Trophoblast cell (in vitro differentiated cells and primary cell): ENCODE results near the gene AACS.
"Not testable (repeated sequence)": the region's sequence is repeated elsewhere in the genome, so short reads cannot be mapped to it uniquely, and the experiment has no call there.

ENCODE experiments used
- DNase-seq, 2 donors: peaks; one replicate each; pipeline ENCODE4 v3.0.0-alpha.2; 2016
- H2AFZ ChIP-seq: 2 replicates; pipeline ENCODE4 v1.6.1; 2013; ENCODE audit warnings: low read length, moderate library complexity, mild to moderate bottlenecking; ENCODE audit not compliant: insufficient read depth, poor library complexity
- H2AK5ac ChIP-seq: 2 replicates; pipeline ENCODE4 v1.6.1; 2013; ENCODE audit warnings: mild to moderate bottlenecking, low read length
- H2BK120ac ChIP-seq: 2 replicates; pipeline ENCODE4 v1.6.1; 2013; ENCODE audit warnings: low read length, mild to moderate bottlenecking, moderate library complexity; ENCODE audit not compliant: insufficient read depth, poor library complexity
- H2BK12ac ChIP-seq: 2 replicates; pipeline ENCODE4 v1.6.1; 2013; ENCODE audit warnings: mild to moderate bottlenecking, low read length, moderate library complexity
- H2BK5ac ChIP-seq: 2 replicates; pipeline ENCODE4 v1.6.1; 2013; ENCODE audit warnings: low read length, low read depth, moderate library complexity, mild to moderate bottlenecking; ENCODE audit not compliant: poor library complexity
- H3K14ac ChIP-seq: 2 replicates; pipeline ENCODE4 v1.6.1; 2013; ENCODE audit warnings: mild to moderate bottlenecking, low read length
- H3K18ac ChIP-seq: 2 replicates; pipeline ENCODE4 v1.6.1; 2013; ENCODE audit warnings: mild to moderate bottlenecking, low read length
- H3K23ac ChIP-seq: 2 replicates; pipeline ENCODE4 v1.6.1; 2013; ENCODE audit warnings: low read length
- H3K27ac ChIP-seq: 2 replicates; pipeline ENCODE4 v1.5.1; 2013; ENCODE audit warnings: low read depth, mild to moderate bottlenecking, inconsistent platforms, low read length, moderate library complexity
- H3K27me3 ChIP-seq: 2 replicates; pipeline ENCODE4 v1.6.1; 2013; ENCODE audit warnings: inconsistent platforms, mild to moderate bottlenecking, low read length, moderate library complexity; ENCODE audit not compliant: insufficient read depth
- H3K36me3 ChIP-seq, 2 experiments: 1 replicate in 1 of 2; 2 replicates in 1 of 2; pipeline ENCODE4 v1.6.1; 2013; ENCODE audit warnings: low read length in 2 of 2, mild to moderate bottlenecking in 2 of 2, moderate library complexity in 1 of 2; ENCODE audit not compliant: insufficient read depth in 2 of 2, control insufficient read depth in 1 of 2
- H3K4ac ChIP-seq: 2 replicates; pipeline ENCODE4 v1.6.1; 2013; ENCODE audit warnings: low read depth, mild to moderate bottlenecking, low read length, moderate library complexity
- H3K4me1 ChIP-seq, 2 experiments: 1 replicate in 1 of 2; 2 replicates in 1 of 2; pipeline ENCODE4 v1.6.1; 2013; ENCODE audit warnings: low read length in 2 of 2, mild to moderate bottlenecking in 2 of 2, moderate library complexity in 1 of 2; ENCODE audit not compliant: insufficient read depth in 2 of 2, control insufficient read depth in 1 of 2
- H3K4me2 ChIP-seq: 2 replicates; pipeline ENCODE4 v1.6.1; 2013; ENCODE audit warnings: inconsistent platforms, mild to moderate bottlenecking, low read length, moderate library complexity
- H3K4me3 ChIP-seq: 2 replicates; pipeline ENCODE4 v1.5.1; 2013; ENCODE audit warnings: mild to moderate bottlenecking, low read depth, low read length, inconsistent platforms
- H3K79me1 ChIP-seq: one replicate; pipeline ENCODE4 v1.6.1; 2013; ENCODE audit warnings: low read length
- H3K79me2 ChIP-seq: 2 replicates; pipeline ENCODE4 v1.6.1; 2013; ENCODE audit warnings: low read length, mild to moderate bottlenecking; ENCODE audit not compliant: control insufficient read depth, insufficient read depth, poor library complexity
- H3K9ac ChIP-seq: 2 replicates; pipeline ENCODE4 v1.6.1; 2013; ENCODE audit warnings: mild to moderate bottlenecking, low read length
- H3K9me3 ChIP-seq: 2 replicates; pipeline ENCODE4 v1.6.1; 2013; ENCODE audit warnings: low read depth, mild to moderate bottlenecking, control low read depth, inconsistent platforms, low read length; ENCODE audit not compliant: insufficient read depth
- H4K12ac ChIP-seq: 2 replicates; pipeline ENCODE4 v1.6.1; 2013; ENCODE audit warnings: low read depth, mild to moderate bottlenecking, low read length, moderate library complexity
- H4K8ac ChIP-seq: 2 replicates; pipeline ENCODE4 v1.6.1; 2013; ENCODE audit warnings: low read depth, mild to moderate bottlenecking, low read length, moderate library complexity
- H4K91ac ChIP-seq: one replicate; pipeline ENCODE4 v1.6.1; 2013; ENCODE audit warnings: low read depth, mild to moderate bottlenecking, low read length, moderate library complexity
- WGBS: extraction: QIAGEN DNeasy Blood & Tissue Kit; methylation state at CpG from one replicate; pipeline ENCODE4 v1.1.7; 2013; ENCODE audit warnings: missing lambda C conversion rate; ENCODE audit not compliant: insufficient read length, insufficient coverage; ENCODE audit errors: extremely low coverage; 5-methylcytosine and 5-hydroxymethylcytosine counted together

The AACS gene

DNA sequence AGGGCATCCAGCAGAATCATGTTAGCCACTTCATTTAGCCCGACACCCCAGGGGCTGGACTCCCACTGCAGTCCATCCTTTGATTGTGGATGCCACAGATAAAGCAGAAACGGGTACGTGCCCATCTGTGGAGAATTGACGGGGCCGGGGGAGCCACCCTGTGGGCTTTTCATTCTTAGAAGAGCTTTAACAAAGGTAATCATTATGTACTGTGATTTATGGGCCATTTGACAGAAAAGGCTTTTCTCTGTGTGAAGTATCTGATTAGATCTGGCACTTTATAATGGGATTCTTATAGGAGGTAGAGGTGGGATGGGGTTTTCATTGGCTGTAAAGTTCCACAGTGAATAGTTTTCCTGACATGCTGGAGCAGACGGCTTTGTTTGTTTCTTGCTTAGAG is 40.4 kb downstream of the AACS start:
- no peaks in the 10 kb centered on the region for H3K79me2 ChIP-seq
- H4K91ac ChIP-seq, result no peak overlapping the region
- no peak overlapping the region for H3K4me3 ChIP-seq
- no peaks in the 10 kb centered on the region for H3K9me3 ChIP-seq
- H3K14ac ChIP-seq, result no peak overlapping the region
- H3K79me1 ChIP-seq, result no peaks in the 10 kb centered on the region
- H2BK120ac ChIP-seq, result no peak overlapping the region
- H2AK5ac ChIP-seq, result no peak overlapping the region
- H2BK5ac ChIP-seq, result no peak overlapping the region
- no peak overlapping the region for H4K8ac ChIP-seq
- DNase-seq, result no peak
- H3K4ac ChIP-seq, result no peak overlapping the region
- H3K9ac ChIP-seq, result no peak overlapping the region
- no CpG with 5 or more reads among the region's 6 CpGs for WGBS
- H2BK12ac ChIP-seq, result no peak overlapping the region
- H3K27ac ChIP-seq, result no peak overlapping the region
- H4K12ac ChIP-seq, result no peak overlapping the region
- no peak overlapping the region for H3K18ac ChIP-seq
- H3K23ac ChIP-seq, result no peak overlapping the region
- H3K4me1 ChIP-seq, result no peaks in the 10 kb centered on the region
- H3K36me3 ChIP-seq, result peaks cover 9 to 29% of the 10 kb centered on the region in 2 experiments
- no peak overlapping the region for H3K4me2 ChIP-seq
- H3K27me3 ChIP-seq, result no peaks in the 10 kb centered on the region
- H2AFZ ChIP-seq, result no peak overlapping the region

DNA sequence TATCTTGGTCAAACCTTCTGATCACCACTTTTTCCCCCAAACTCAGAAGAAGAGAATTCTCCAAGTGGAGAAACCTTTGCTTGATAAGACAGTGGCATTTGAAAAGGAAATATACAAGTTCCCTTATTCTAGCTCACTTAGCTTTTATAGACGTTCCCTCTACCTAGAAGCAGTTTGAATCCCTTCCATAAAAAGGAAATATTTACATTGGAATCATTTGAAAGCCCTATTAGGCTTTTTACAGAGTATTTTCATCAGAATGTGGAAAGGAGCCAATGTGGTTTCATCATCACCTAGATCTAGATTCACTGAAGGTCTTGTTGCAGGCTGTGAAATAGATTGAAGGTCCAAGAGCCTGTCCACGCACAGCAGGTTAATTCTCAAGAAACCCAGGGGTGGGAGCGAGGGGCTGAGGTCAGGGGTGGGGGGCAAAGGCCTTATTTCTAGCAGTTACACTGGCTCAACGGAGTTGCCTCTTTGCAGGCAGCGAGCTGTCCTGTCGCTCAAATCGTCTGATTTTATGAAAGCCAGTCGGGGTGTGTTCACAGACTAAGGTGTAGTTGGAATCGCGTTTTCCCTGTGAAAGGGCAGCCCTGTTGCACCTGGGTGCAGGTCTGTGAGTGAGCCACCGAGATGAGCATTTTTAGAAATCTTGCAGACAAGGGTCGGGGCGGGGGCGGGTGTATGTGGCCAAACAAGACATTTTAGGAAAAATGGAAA is 45.6 kb downstream of the AACS start:
- Histone ChIP-seq H3K18ac (no peak overlapping the region), H3K79me1 (no peaks in the 10 kb centered on the region), H3K4ac (no peak overlapping the region), H3K27me3 (no peaks in the 10 kb centered on the region), H4K12ac (no peak overlapping the region), H3K79me2 (no peaks in the 10 kb centered on the region), H2BK5ac (no peak overlapping the region), H4K8ac (no peak overlapping the region), H3K9ac (no peak overlapping the region), H2AK5ac (no peak overlapping the region), H2BK120ac (no peak overlapping the region), H3K14ac (no peak overlapping the region), H3K27ac (no peak overlapping the region), H3K23ac (no peak overlapping the region), H3K4me1 (no peaks in the 10 kb centered on the region), H4K91ac (no peak overlapping the region), H3K4me3 (no peak overlapping the region), H3K4me2 (no peak overlapping the region), H3K9me3 (no peaks in the 10 kb centered on the region), H2BK12ac (no peak overlapping the region), H2AFZ (no peak overlapping the region), H3K36me3 (peaks cover 16 to 18% of the 10 kb centered on the region in 2 experiments)
- no CpG with 5 or more reads among the region's 14 CpGs for WGBS
- no peak for DNase-seq

DNA sequence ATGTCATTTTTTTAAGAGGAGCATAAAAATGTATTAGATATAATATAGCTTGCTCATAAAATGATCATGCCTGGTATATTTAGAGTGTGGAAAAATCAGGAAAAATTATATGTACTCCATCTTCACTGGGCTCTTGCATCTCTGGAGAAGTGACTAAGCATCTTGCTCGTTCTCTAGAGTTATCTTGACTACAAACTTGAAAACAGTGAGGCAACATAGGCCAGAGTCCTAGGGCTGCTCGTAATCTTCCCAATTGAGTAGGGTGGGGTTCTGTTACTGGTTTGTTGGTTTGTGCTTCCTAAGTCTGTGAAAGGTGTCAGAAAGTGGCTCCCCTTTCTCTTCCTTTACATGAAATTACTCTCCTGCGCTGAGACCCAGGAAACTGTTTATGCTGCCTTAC is 46.2 kb downstream of the AACS start:
- no peak overlapping the region for H4K12ac ChIP-seq
- no peaks in the 10 kb centered on the region for H3K9me3 ChIP-seq
- no peak overlapping the region for H2AK5ac ChIP-seq
- no peak overlapping the region for H3K27ac ChIP-seq
- no peaks in the 10 kb centered on the region for H3K79me2 ChIP-seq
- no peak overlapping the region for H2AFZ ChIP-seq
- H2BK120ac ChIP-seq, result no peak overlapping the region
- H4K8ac ChIP-seq, result no peak overlapping the region
- H3K23ac ChIP-seq, result no peak overlapping the region
- H3K4me2 ChIP-seq, result no peak overlapping the region
- H3K4me3 ChIP-seq, result no peak overlapping the region
- no peak overlapping the region for H4K91ac ChIP-seq
- H3K18ac ChIP-seq, result no peak overlapping the region
- no peaks in the 10 kb centered on the region for H3K79me1 ChIP-seq
- no peak overlapping the region for H3K4ac ChIP-seq
- peaks cover 16 to 18% of the 10 kb centered on the region in 2 experiments for H3K36me3 ChIP-seq
- DNase-seq, result no peak
- H3K27me3 ChIP-seq, result no peaks in the 10 kb centered on the region
- H2BK12ac ChIP-seq, result no peak overlapping the region
- no peaks in the 10 kb centered on the region for H3K4me1 ChIP-seq
- no peak overlapping the region for H2BK5ac ChIP-seq
- no CpG with 5 or more reads among the region's 3 CpGs for WGBS
- H3K14ac ChIP-seq, result no peak overlapping the region
- no peak overlapping the region for H3K9ac ChIP-seq

DNA sequence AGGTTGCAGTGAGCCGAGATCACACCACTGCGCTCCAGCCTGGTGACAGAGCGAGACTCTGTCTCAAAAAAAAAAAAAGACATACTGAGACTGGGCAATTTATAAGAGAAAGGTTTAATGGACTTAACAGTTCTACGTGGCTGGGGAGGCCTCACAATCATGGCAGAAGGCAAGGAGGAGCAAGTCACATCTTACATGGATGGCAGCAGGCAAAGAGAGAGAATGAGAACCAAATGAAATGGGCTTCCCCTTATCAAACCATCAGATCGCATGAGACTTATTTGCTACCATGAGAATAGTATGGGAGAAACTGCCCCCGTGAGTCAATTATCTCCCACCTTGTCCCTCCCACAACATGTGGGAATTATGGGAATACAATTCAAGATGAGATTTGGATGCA is 47.4 kb downstream of the AACS start:
- no CpG with 5 or more reads among the region's 6 CpGs for WGBS
- not testable (repeated sequence) for H3K9me3 ChIP-seq

More for the DNA sequence above, 47.4 kb downstream of the AACS start:
- not testable (repeated sequence) for H3K14ac ChIP-seq, H4K8ac ChIP-seq, H4K12ac ChIP-seq, H2AFZ ChIP-seq, H4K91ac ChIP-seq, H3K79me2 ChIP-seq, H2AK5ac ChIP-seq, H2BK5ac ChIP-seq, H2BK12ac ChIP-seq, H3K9ac ChIP-seq, H3K18ac ChIP-seq, H3K4me3 ChIP-seq, DNase-seq, H3K27ac ChIP-seq, H3K23ac ChIP-seq, H3K4me2 ChIP-seq, H3K4me1 ChIP-seq, H3K4ac ChIP-seq, H3K79me1 ChIP-seq, H2BK120ac ChIP-seq, H3K27me3 ChIP-seq
- H3K36me3 ChIP-seq, result peaks cover 13 to 16% of the 10 kb centered on the region in 2 experiments
